Peyer's patch (tissue), 4 donors: ENCODE results near the gene EPB41L4A. TPM values are rescaled to one million over a fixed set of nuclear protein-coding genes. Genes with fewer than 3 reads are reported as not detected.

ENCODE experiments used
- DNase-seq, 3 donors: peaks; one replicate each; pipeline ENCODE4 v3.0.0-alpha.2; 2017 to 2019
- H3K27ac ChIP-seq, 4 donors: fragments of 200-600 bp; sonication (generic); one replicate each; pipeline ENCODE4 v1.5.1; 2016 to 2019
- H3K27me3 ChIP-seq, 2 donors: fragments of 200-600 bp; sonication (generic); one replicate each; pipeline ENCODE4 v1.5.1; 2019
- H3K36me3 ChIP-seq, 3 donors: fragments of 200-600 bp; sonication (generic); one replicate each; pipeline ENCODE4 v1.5.1; 2016 to 2019
- H3K4me1 ChIP-seq, 4 donors: fragments of 200-600 bp; sonication (generic); one replicate each; pipeline ENCODE4 v1.5.1; 2016 to 2019
- H3K4me3 ChIP-seq, 4 donors: fragments of 200-600 bp; sonication (generic); 1 replicate in 3 of 4; 2 replicates in 1 of 4; pipeline ENCODE4 v1.5.1; 2016 to 2019; ENCODE audit warnings: mild to moderate bottlenecking in 1 of 4
- H3K9me3 ChIP-seq, 4 donors: fragments of 200-600 bp; sonication (generic); one replicate each; pipeline ENCODE4 v1.5.1; 2016 to 2019; ENCODE audit warnings: mild to moderate bottlenecking in 1 of 4
- POLR2A ChIP-seq, 2 donors: fragments of 450-650 bp; IDR thresholded peaks; one replicate each; pipeline ENCODE4 v1.5.1; 2017; ENCODE audit warnings: antibody characterized with exemption in 2 of 2, mild to moderate bottlenecking in 2 of 2, moderate library complexity in 2 of 2
- total RNA-seq, 4 donors: library from RNA; depleted of rRNA; stranded (reverse); fragments of >200 nt; gene quantifications; one replicate each; pipeline ENCODE4 v1.1.0, GENCODE V29; 2016
- TF ChIP-seq, protein P1 (sequence below), 6 experiments: fragments of 450-650 bp in 4 of 6; fragments of 200-600 bp in 2 of 6; sonication (generic) in 1 of 6; IDR thresholded peaks; one replicate each; pipeline ENCODE4 v1.5.1; 2017 to 2019; ENCODE audit warnings: antibody characterized with exemption in 6 of 6, mild to moderate bottlenecking in 3 of 6, moderate library complexity in 1 of 6

EPB41L4A gene
- total RNA-seq, 4 donors from 2014 or later, result 3.3 to 28.9 (median 9.0) TPM

DNA sequence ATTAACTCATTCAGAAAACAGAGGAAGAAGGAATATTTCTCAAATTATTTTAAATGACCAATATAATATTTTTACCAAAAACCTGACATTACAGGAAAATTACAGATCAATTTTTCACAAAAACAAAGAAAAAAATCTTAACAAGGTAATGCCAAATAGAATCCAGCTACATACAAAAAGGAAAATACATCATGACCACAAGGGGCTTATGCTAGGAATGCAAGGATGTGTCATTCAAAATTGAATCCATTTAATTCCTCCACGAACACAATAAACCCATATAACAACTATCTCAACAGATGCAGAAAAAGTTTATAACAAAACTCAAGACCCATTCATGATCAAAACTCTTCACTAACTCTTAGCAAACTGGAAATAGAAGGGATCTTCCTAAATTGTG lies 239.8 kb downstream of the EPB41L4A start:
- Histone ChIP-seq H3K9me3 (no peaks in the 10 kb centered on the region), H3K4me1 (no peaks in the 10 kb centered on the region), H3K4me3 (no peak overlapping the region), H3K36me3 (no peaks in the 10 kb centered on the region), H3K27me3 (no peaks in the 10 kb centered on the region), H3K27ac (no peak overlapping the region)
- TF ChIP-seq, protein P1, sequence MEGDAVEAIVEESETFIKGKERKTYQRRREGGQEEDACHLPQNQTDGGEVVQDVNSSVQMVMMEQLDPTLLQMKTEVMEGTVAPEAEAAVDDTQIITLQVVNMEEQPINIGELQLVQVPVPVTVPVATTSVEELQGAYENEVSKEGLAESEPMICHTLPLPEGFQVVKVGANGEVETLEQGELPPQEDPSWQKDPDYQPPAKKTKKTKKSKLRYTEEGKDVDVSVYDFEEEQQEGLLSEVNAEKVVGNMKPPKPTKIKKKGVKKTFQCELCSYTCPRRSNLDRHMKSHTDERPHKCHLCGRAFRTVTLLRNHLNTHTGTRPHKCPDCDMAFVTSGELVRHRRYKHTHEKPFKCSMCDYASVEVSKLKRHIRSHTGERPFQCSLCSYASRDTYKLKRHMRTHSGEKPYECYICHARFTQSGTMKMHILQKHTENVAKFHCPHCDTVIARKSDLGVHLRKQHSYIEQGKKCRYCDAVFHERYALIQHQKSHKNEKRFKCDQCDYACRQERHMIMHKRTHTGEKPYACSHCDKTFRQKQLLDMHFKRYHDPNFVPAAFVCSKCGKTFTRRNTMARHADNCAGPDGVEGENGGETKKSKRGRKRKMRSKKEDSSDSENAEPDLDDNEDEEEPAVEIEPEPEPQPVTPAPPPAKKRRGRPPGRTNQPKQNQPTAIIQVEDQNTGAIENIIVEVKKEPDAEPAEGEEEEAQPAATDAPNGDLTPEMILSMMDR (IDR thresholded peaks at IDR 0.05), result no peak
- TF ChIP-seq POLR2A (IDR thresholded peaks at IDR 0.05), result no peak
- no peak for DNase-seq

DNA sequence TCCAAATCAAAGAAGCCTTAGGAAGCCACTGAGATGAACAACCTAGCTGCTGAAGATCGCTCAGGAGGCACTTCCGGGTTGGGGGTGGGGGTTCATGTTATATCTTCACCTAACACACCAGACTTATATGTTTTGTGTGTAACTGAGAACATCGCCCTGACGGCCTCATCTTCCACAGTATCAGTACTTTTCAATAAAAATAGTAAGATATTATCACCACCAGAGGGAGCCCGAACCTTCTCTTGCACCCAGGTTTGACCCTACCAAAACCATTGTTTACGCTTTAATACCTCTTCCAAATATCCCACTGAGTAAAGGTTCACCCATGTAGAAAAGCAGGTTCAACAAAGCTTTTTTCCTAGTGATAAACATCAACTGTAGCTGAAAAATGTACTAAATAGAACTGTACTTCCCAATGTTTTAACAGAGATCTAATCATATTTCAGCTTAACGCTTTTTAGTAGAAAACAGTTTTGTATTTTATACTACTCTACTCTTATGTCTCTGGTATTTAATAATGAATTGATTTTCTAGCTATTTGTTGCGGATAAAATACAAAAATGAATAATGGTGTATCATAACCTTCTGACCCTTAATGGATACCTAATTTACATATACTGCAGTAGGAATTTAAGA lies 244.0 kb downstream of the EPB41L4A start:
- no peak for TF ChIP-seq POLR2A (IDR thresholded peaks at IDR 0.05)
- TF ChIP-seq, protein P1 (IDR thresholded peaks at IDR 0.05), result peak; percentile 29 to 62 (median 56)
- Histone ChIP-seq H3K9me3 (no peaks in the 10 kb centered on the region), H3K36me3 (no peaks in the 10 kb centered on the region), H3K4me3 (no peak overlapping the region), H3K4me1 (no peaks in the 10 kb centered on the region), H3K27ac (no peak overlapping the region), H3K27me3 (no peaks in the 10 kb centered on the region)
- peak in 1 of 3 donors; percentile 55 for DNase-seq

DNA sequence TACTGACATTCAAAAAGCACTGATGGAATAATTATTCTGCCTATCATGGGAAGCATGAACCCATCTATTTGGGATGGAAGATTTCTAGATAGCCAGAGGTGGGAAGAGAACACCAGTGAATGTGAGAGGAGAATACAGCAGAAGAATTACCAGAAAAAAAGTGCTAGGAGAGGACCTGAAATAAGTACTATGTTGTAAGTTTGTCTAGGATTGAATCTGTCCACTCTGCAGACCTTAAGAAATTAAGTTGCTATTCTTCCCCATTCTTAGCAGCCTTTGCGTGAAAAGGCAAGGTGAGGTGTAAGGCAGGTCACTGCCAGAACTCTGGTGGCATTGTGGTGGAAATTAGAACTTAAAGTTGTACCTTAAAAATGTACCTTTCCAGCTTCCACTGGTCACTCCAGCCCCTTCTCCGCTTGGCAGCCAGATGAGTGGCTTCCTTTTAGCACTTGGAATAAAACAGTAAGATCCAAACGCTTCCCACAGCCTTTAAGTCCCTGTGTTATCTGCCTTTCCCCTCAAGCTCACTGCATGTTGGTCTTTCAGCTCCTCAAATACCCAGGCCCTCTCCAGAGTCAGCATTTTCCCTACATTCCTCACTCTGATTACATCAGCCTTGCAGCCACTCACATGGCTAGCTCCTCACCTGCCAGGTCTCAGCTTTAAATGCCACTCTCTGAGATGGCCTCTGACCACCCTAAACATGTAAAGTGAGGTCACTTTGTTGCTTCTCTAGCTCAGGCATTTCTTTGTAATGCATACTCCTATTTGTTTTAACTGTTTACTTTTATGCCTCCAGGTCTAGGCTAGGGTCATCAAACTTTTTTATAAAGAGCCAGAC lies 253.0 kb downstream of the EPB41L4A start:
- no peak for TF ChIP-seq POLR2A (IDR thresholded peaks at IDR 0.05)
- TF ChIP-seq, protein P1 (IDR thresholded peaks at IDR 0.05), result no peak
- Histone ChIP-seq H3K27ac (no peak overlapping the region), H3K9me3 (no peaks in the 10 kb centered on the region), H3K4me1 (peaks cover 0 to 15% (median 4%) of the 10 kb centered on the region in 4 donors), H3K36me3 (peaks cover 0 to 60% (median 0%) of the 10 kb centered on the region in 3 donors), H3K4me3 (no peak overlapping the region), H3K27me3 (no peaks in the 10 kb centered on the region)
- no peak for DNase-seq

DNA sequence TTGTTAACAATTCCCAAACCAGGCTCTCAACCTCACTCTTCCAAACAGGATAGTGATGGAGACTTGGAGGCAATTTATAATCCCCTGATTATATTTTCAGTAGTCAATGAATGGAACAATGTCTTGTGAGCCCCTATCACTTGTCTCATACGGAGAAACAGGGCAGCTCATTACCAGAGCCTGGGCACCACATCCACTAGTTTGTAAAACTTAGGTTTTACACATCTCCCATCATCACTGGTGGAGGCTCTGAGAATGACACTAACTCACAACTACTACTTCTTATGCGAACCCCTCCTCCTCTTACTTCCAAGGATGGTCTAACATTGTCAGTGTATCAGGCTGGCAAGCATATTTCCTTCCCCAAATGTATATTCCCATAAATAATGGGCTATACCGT lies 253.7 kb downstream of the EPB41L4A start:
- H3K36me3 ChIP-seq, result peaks cover 0 to 60% (median 0%) of the 10 kb centered on the region in 3 donors

DNA sequence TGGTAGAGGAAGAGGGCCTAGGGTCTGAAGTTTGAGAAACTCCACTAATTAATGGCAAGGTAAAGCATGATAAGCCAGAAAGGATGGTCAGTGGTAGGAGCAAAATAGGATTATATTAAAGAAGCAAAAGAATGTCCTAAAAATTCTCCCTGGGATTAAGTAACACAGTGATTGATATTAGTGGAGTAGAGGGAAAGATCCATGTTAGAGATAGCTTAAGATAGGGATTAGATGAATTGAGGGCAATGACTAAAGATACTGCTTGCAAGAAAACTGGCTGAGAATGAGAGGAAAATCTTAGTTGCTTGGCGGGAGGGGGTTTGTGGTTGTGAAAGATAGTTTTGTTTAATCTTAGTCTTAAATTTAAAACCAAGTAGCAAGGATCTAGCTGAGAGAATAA lies 255.6 kb downstream of the EPB41L4A start:
- DNase-seq, result no peak
- TF ChIP-seq POLR2A (IDR thresholded peaks at IDR 0.05), result no peak
- TF ChIP-seq, protein P1 (IDR thresholded peaks at IDR 0.05), result no peak
- H3K9me3 ChIP-seq, result no peaks in the 10 kb centered on the region
- peaks cover 0 to 15% (median 6%) of the 10 kb centered on the region in 4 donors for H3K4me1 ChIP-seq
- no peak overlapping the region for H3K27ac ChIP-seq
- no peak overlapping the region for H3K4me3 ChIP-seq
- H3K36me3 ChIP-seq, result peaks cover 0 to 55% (median 0%) of the 10 kb centered on the region in 3 donors
- H3K27me3 ChIP-seq, result no peaks in the 10 kb centered on the region

More for the DNA sequence above, 253.7 kb downstream of the EPB41L4A start:
- H3K9me3 ChIP-seq, result no peaks in the 10 kb centered on the region
- peaks cover 0 to 15% (median 4%) of the 10 kb centered on the region in 4 donors for H3K4me1 ChIP-seq
- no peak overlapping the region for H3K27ac ChIP-seq
- no peak for DNase-seq
- TF ChIP-seq, protein P1 (IDR thresholded peaks at IDR 0.05), result no peak
- no peak for TF ChIP-seq POLR2A (IDR thresholded peaks at IDR 0.05)
- H3K4me3 ChIP-seq, result no peak overlapping the region
- no peaks in the 10 kb centered on the region for H3K27me3 ChIP-seq
